Endothelial cell (in vitro differentiated cells): ENCODE measurements around the gene PLPP7. TPM values are rescaled to one million over a fixed set of nuclear protein-coding genes. Genes with fewer than 3 reads are reported as not detected.
"Not testable (repeated sequence)": the region's sequence is repeated elsewhere in the genome, so short reads cannot be mapped to it uniquely, and the experiment has no call there.

Experiments
- DNase-seq: peaks from one replicate; pipeline ENCODE4 v3.0.0; 2021; ENCODE audit warnings: low spot score
- H3K27ac Mint-ChIP-seq: one replicate; pipeline ENCODE4 v1.8.0; 2021; ENCODE audit warnings: mixed read lengths, inconsistent platforms; ENCODE audit not compliant: unreplicated experiment
- H3K27me3 Mint-ChIP-seq: one replicate; pipeline ENCODE4 v1.8.0; 2021; ENCODE audit warnings: mild to moderate bottlenecking, moderate library complexity, mixed read lengths, inconsistent platforms; ENCODE audit not compliant: unreplicated experiment
- H3K36me3 Mint-ChIP-seq: one replicate; pipeline ENCODE4 v1.8.0; 2021; ENCODE audit warnings: mild to moderate bottlenecking, low read depth, mixed read lengths, inconsistent platforms; ENCODE audit not compliant: unreplicated experiment
- H3K4me1 Mint-ChIP-seq: one replicate; pipeline ENCODE4 v1.8.0; 2021; ENCODE audit warnings: mild to moderate bottlenecking, mixed read lengths, inconsistent platforms; ENCODE audit not compliant: unreplicated experiment
- H3K4me3 Mint-ChIP-seq: one replicate; pipeline ENCODE4 v1.8.0; 2021; ENCODE audit warnings: mild to moderate bottlenecking, mixed read lengths, inconsistent platforms; ENCODE audit not compliant: unreplicated experiment
- H3K9me3 Mint-ChIP-seq: one replicate; pipeline ENCODE4 v1.8.0; 2021; ENCODE audit warnings: mixed read lengths, inconsistent platforms; ENCODE audit not compliant: unreplicated experiment
- total RNA-seq: library from RNA; stranded (reverse); fragmentation: NEBNext Ultra II Directional; extraction: Animal tissue kit (Norgen Biotek cat#: 25700); gene quantifications from one replicate; pipeline ENCODE4 v1.2.1, GENCODE V29; 2021; ENCODE audit not compliant: unreplicated experiment
- TF ChIP-seq, protein P1 (sequence below): fragments of 200-600 bp; sonication (generic); IDR thresholded peaks from one replicate; pipeline ENCODE4 v1.5.0; 2021; ENCODE audit warnings: antibody characterized with exemption; ENCODE audit not compliant: unreplicated experiment

PLPP7 gene
- total RNA-seq, 1 donor from 2014 or later = 4.9 TPM

GRCh38 chr9:131349881-131350563 lies 60.5 kb downstream of the PLPP7 start:
- peaks cover 7% of the 10 kb centered on the region for H3K4me1 Mint-ChIP-seq
- peak overlapping the region; percentile 49 for H3K4me3 Mint-ChIP-seq
- peak; percentile 92 for DNase-seq
- H3K27ac Mint-ChIP-seq = peak overlapping the region; percentile 89
- TF ChIP-seq, protein P1, sequence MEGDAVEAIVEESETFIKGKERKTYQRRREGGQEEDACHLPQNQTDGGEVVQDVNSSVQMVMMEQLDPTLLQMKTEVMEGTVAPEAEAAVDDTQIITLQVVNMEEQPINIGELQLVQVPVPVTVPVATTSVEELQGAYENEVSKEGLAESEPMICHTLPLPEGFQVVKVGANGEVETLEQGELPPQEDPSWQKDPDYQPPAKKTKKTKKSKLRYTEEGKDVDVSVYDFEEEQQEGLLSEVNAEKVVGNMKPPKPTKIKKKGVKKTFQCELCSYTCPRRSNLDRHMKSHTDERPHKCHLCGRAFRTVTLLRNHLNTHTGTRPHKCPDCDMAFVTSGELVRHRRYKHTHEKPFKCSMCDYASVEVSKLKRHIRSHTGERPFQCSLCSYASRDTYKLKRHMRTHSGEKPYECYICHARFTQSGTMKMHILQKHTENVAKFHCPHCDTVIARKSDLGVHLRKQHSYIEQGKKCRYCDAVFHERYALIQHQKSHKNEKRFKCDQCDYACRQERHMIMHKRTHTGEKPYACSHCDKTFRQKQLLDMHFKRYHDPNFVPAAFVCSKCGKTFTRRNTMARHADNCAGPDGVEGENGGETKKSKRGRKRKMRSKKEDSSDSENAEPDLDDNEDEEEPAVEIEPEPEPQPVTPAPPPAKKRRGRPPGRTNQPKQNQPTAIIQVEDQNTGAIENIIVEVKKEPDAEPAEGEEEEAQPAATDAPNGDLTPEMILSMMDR = peak; percentile 52
- peaks cover 8% of the 10 kb centered on the region for H3K27me3 Mint-ChIP-seq
- H3K9me3 Mint-ChIP-seq = no peaks in the 10 kb centered on the region
- peaks cover 4% of the 10 kb centered on the region for H3K36me3 Mint-ChIP-seq

DNA sequence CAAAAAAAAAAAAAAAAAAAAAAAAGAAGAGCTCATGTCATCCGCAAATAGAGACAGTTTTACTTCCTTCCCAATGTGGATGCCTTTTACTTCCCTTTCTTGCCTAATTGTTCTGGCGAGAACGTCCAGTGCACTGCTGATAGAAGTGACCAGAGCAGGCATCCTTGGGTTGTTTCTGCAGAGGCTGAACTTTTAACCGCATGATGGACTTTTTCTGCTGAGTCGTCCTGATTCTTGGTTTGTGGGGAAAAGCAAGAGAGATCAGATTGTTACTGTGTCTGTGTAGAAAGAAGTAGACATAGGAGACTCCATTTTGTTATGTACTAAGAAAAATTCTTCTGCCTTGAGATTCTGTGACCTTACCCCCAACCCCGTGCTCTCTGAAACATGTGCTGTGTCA lies 67.0 kb downstream of the PLPP7 start:
- not testable (repeated sequence) for DNase-seq, H3K4me3 Mint-ChIP-seq, H3K27me3 Mint-ChIP-seq, H3K36me3 Mint-ChIP-seq, H3K9me3 Mint-ChIP-seq
- Mint-ChIP-seq H3K4me1 (peaks cover 20% of the 10 kb centered on the region), H3K27ac (peak overlapping the region; percentile 64)

DNA sequence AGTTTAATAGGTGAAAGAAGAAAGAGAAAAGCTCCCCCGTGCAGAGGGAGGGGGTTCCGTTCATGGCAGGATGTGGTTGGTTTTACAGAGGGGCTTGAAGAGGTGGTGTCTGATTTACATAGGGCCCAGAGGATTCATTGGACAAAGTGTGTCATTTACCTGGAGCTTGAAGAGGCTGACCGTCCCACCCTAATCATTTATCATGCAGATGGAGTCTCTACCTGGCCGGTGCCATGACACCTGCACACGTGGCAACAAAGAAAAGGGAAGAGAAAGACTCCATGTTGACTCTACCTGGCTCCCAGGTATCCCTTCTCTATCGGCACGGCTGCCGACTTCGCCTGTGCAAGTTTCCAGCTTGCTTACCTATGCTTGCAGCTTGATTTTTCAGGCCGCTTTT lies 69.0 kb downstream of the PLPP7 start:
- no peak for DNase-seq
- TF ChIP-seq, protein P1 = no peak
- no peak overlapping the region for H3K4me3 Mint-ChIP-seq
- peaks cover 22% of the 10 kb centered on the region for H3K4me1 Mint-ChIP-seq
- no peaks in the 10 kb centered on the region for H3K9me3 Mint-ChIP-seq
- H3K36me3 Mint-ChIP-seq = no peaks in the 10 kb centered on the region
- H3K27ac Mint-ChIP-seq = no peak overlapping the region
- H3K27me3 Mint-ChIP-seq = no peaks in the 10 kb centered on the region

Other genes with a start within 250 kb of the PLPP7 start
- gene AIF1L, start 193.2 kb upstream of the PLPP7 start, total RNA-seq = 16.3 TPM
- 60.8 TPM for gene NUP214, start 164.1 kb upstream of the PLPP7 start, total RNA-seq
- 73.4 TPM for gene FAM78A, start 13.2 kb upstream of the PLPP7 start, total RNA-seq
- 350 TPM for gene PRRC2B, start 104.4 kb downstream of the PLPP7 start, total RNA-seq
- 57.6 TPM for gene POMT1, start 213.2 kb downstream of the PLPP7 start, total RNA-seq
- 23.0 TPM for gene UCK1, start 241.5 kb downstream of the PLPP7 start, total RNA-seq